H1 (cell line): ENCODE measurements around the gene CAP1. TPM values are rescaled to one million over a fixed set of nuclear protein-coding genes. Genes with fewer than 3 reads are reported as not detected.

Source experiments
- ATF3 ChIP-seq: IDR thresholded peaks from 2 replicates; pipeline ENCODE4 v1.6.1; 2011; ENCODE audit warnings: low read depth, mild to moderate bottlenecking, low read length; ENCODE audit not compliant: insufficient read depth
- BCL11A ChIP-seq, 2 experiments: IDR thresholded peaks; one replicate each; pipeline ENCODE4 v1.6.1; 2011; ENCODE audit warnings: low read depth in 2 of 2, low read length in 2 of 2, mild to moderate bottlenecking in 2 of 2
- CBX8 ChIP-seq: fragments of 300-800, 300-1000 bp; sonication (generic); IDR thresholded peaks from 2 replicates; pipeline ENCODE4 v1.7.1; 2016; ENCODE audit warnings: low read depth, low read length, borderline replicate concordance
- CHD1 ChIP-seq: IDR thresholded peaks from 2 replicates; pipeline ENCODE4 v1.6.1; 2012; ENCODE audit warnings: low read depth, low read length, improper control_type of control experiment
- CTBP2 ChIP-seq: IDR thresholded peaks from 2 replicates; pipeline ENCODE4 v1.7.0; 2011; ENCODE audit warnings: borderline replicate concordance, mild to moderate bottlenecking, moderate library complexity, mixed read lengths, low read length; ENCODE audit not compliant: insufficient read depth, insufficient read length
- EP300 ChIP-seq, 2 experiments: IDR thresholded peaks; 1 replicate in 1 of 2; 2 replicates in 1 of 2; pipeline ENCODE4 v1.6.1; 2011 to 2012; ENCODE audit warnings: low read depth in 2 of 2, low read length in 2 of 2, mild to moderate bottlenecking in 2 of 2, borderline replicate concordance in 1 of 2, inconsistent platforms in 1 of 2, moderate library complexity in 1 of 2
- FOSL1 ChIP-seq: IDR thresholded peaks from 2 replicates; pipeline ENCODE4 v1.6.1; 2011; ENCODE audit warnings: mild to moderate bottlenecking, low read depth, low read length, moderate library complexity; ENCODE audit not compliant: insufficient read depth
- GTF2F1 ChIP-seq: IDR thresholded peaks from 2 replicates; pipeline ENCODE4 v1.6.1; 2012; ENCODE audit warnings: low read depth, low read length, improper control_type of control experiment, borderline replicate concordance
- HDAC2 ChIP-seq, 2 experiments: fragments of 300-600 bp in 1 of 2; sonication (generic) in 1 of 2; IDR thresholded peaks; 2 replicates each; pipeline ENCODE4 v1.6.1; 2011 to 2012; ENCODE audit warnings: low read depth in 2 of 2, low read length in 2 of 2, mild to moderate bottlenecking in 2 of 2, moderate library complexity in 2 of 2, borderline replicate concordance in 1 of 2, inconsistent platforms in 1 of 2
- JUND ChIP-seq: IDR thresholded peaks from 2 replicates; pipeline ENCODE4 v1.6.1; 2011; ENCODE audit warnings: mild to moderate bottlenecking, improper control_type of control experiment, low read length
- KDM1A ChIP-seq: fragments of 200-600, 300-600 bp; sonication (generic); IDR thresholded peaks from 2 replicates; pipeline ENCODE4 v1.7.1; 2016; ENCODE audit warnings: mild to moderate bottlenecking, low read length, borderline replicate concordance
- KDM4A ChIP-seq: IDR thresholded peaks from one replicate; pipeline ENCODE4 v1.7.1; 2012; ENCODE audit warnings: low read depth, mild to moderate bottlenecking, moderate library complexity, low read length, inconsistent platforms; ENCODE audit not compliant: severe bottlenecking
- KDM5A ChIP-seq: fragments of 200-600 bp; IDR thresholded peaks from 2 replicates; pipeline ENCODE4 v1.7.1; 2012; ENCODE audit warnings: mild to moderate bottlenecking, low read length, inconsistent platforms, mixed read lengths
- MAFK ChIP-seq: IDR thresholded peaks from 2 replicates; pipeline ENCODE4 v1.6.1; 2012; ENCODE audit warnings: low read depth, mild to moderate bottlenecking, improper control_type of control experiment, low read length
- NRF1 ChIP-seq: IDR thresholded peaks from 2 replicates; pipeline ENCODE4 v1.6.1; 2011; ENCODE audit warnings: mild to moderate bottlenecking, low read depth, low read length, improper control_type of control experiment
- PHF8 ChIP-seq: fragments of 200-600 bp; sonication (generic); conservative IDR thresholded peaks from 2 replicates; pipeline ENCODE4 v1.7.1; 2012; ENCODE audit warnings: low read depth, mild to moderate bottlenecking, inconsistent platforms, low read length, moderate library complexity
- POLR2AphosphoS5 ChIP-seq: IDR thresholded peaks from 2 replicates; pipeline ENCODE4 v1.6.1; 2011; ENCODE audit warnings: low read depth, low read length
- RAD21 ChIP-seq, 2 experiments: IDR thresholded peaks in 1 of 2; conservative IDR thresholded peaks in 1 of 2; 2 replicates each; pipeline ENCODE4 v1.6.1; 2011; ENCODE audit warnings: low read depth in 2 of 2, low read length in 2 of 2, improper control_type of control experiment in 1 of 2, inconsistent platforms in 1 of 2, mild to moderate bottlenecking in 1 of 2, moderate library complexity in 1 of 2
- SIRT6 ChIP-seq: IDR thresholded peaks from one replicate; pipeline ENCODE4 v1.7.1; 2012; ENCODE audit warnings: low read length, inconsistent platforms
- SIX5 ChIP-seq: IDR thresholded peaks from 2 replicates; pipeline ENCODE4 v1.6.1; 2011; ENCODE audit warnings: mild to moderate bottlenecking, low read depth, low read length
- SP1 ChIP-seq: IDR thresholded peaks from 2 replicates; pipeline ENCODE4 v1.6.1; 2011; ENCODE audit warnings: low read depth, low read length
- TBP ChIP-seq: IDR thresholded peaks from 2 replicates; pipeline ENCODE4 v1.6.1; 2011; ENCODE audit warnings: low read depth, low read length, improper control_type of control experiment
- YY1 ChIP-seq: IDR thresholded peaks from 2 replicates; pipeline ENCODE4 v1.6.1; 2011; ENCODE audit warnings: low read depth, mild to moderate bottlenecking, low read length
- polyA plus RNA-seq, 7 experiments: library from polyadenylated mRNA; depleted of rRNA in 3 of 7; stranded (reverse) in 5 of 7; unstranded in 2 of 7; fragments of >200 nt in 5 of 7; fragments of 200-250 nt in 2 of 7; gene quantifications; 1 replicate in 5 of 7; 2 replicates in 1 of 7; 4 replicates in 1 of 7; pipeline versions ENCODE4 v1.2.1 to v1.2.3, GENCODE V29; 2011 to 2013; ENCODE audit warnings: missing spikeins in 2 of 7, mixed read lengths in 2 of 7
- total RNA-seq: library from RNA; stranded (reverse); fragmentation: NEBNext Ultra II Directional; extraction: Animal tissue kit (Norgen Biotek cat#: 25700); gene quantifications from 2 replicates; pipeline ENCODE4 v1.2.1, GENCODE V29; 2021

Gene CAP1
- total and polyA plus RNA-seq, 2 of the 8 experiments (the other 6 are each of a cell fraction or from before 2014, with no cell fraction given), result 140 to 295 TPM

- no peak for TF ChIP-seq SP1
- peak; percentile 93 for TF ChIP-seq PHF8
- TF ChIP-seq YY1, result peak; percentile 96
- no peak for TF ChIP-seq JUND
- no peak for TF ChIP-seq EP300 (IDR thresholded peaks at IDR 0.05; ENCODE audit: borderline replicate concordance in 1 of 2, low read depth in 2 of 2, low read length in 2 of 2)
- no peak for TF ChIP-seq CBX8
- no peak for TF ChIP-seq RAD21 (IDR thresholded peaks at IDR 0.05 in 1 of 2, conservative IDR thresholded peaks at IDR 0.05 in 1 of 2; ENCODE audit: low read depth in 2 of 2, low read length in 2 of 2)
- TF ChIP-seq SIX5, result no peak
- no peak for TF ChIP-seq BCL11A (IDR thresholded peaks at IDR 0.05; ENCODE audit: low read depth in 2 of 2, low read length in 2 of 2)
- TF ChIP-seq TBP, result peak; percentile 79
- TF ChIP-seq FOSL1, result peak; percentile 37; the same call in 1 of the 2 replicates
- no peak for TF ChIP-seq CHD1
- no peak for TF ChIP-seq MAFK
- TF ChIP-seq KDM4A, result peak; percentile 92
- no peak for TF ChIP-seq GTF2F1
- peak; percentile 96 for TF ChIP-seq KDM5A
- TF ChIP-seq POLR2AphosphoS5, result peak; percentile 83
- TF ChIP-seq HDAC2 (IDR thresholded peaks at IDR 0.05; ENCODE audit: borderline replicate concordance in 1 of 2, low read depth in 2 of 2, low read length in 2 of 2), result peak in 1 of 2 experiments; percentile 94; a peak in 2 of 4 replicates
- peak; percentile 68; the same call in 1 of the 2 replicates for TF ChIP-seq ATF3
- peak; percentile 71 for TF ChIP-seq CTBP2
- no peak for TF ChIP-seq SIRT6
- TF ChIP-seq NRF1, result no peak
- no peak for TF ChIP-seq KDM1A
Observed at GRCh38 chr1:40096977-40097782, 56.7 kb downstream of the CAP1 start, which contains the start of gene PPT1 (continued).
